GM13976 (cell line): ENCODE results near the gene RTL9.
A peak's percentile ranks its signal among the peaks of the same experiment; 100 is the strongest.

Experiments
- DNase-seq: peaks from one replicate; pipeline ENCODE4 v3.0.0; 2012; ENCODE audit warnings: low spot score
- CTCF ChIP-seq: IDR thresholded peaks from 2 replicates; pipeline ENCODE4 v1.5.1; 2012; ENCODE audit warnings: borderline replicate concordance, mild to moderate bottlenecking; ENCODE audit not compliant: insufficient read depth; ENCODE audit errors: extremely low read depth, missing control alignments, control extremely low read depth
- in situ Hi-C: fragments of 300-500 bp; cut with MboI; formaldehyde crosslinking; loops from one replicate; pipeline ENCODE4 v1.12.0; 2022; ENCODE audit warnings: low sequenced_read_pairs, mixed read lengths, inconsistent platforms; ENCODE audit not compliant: unreplicated experiment

The RTL9 gene

GRCh38 chrX:110317061-110317819, 41.4 kb upstream of the RTL9 start:
- TF ChIP-seq CTCF, result no peak
- in situ Hi-C loops, result no loop called here
- DNase-seq, result peak; percentile 41

GRCh38 chrX:110317820-110318663, 40.6 kb upstream of the RTL9 start, which contains the start of gene AMMECR1:
AMMECR1 (minus strand) TSS chrX:110318085; CDS start chrX:110318071, 14 bp downstream.
- no peak for TF ChIP-seq CTCF
- DNase-seq, result peak; percentile 80
- in situ Hi-C loops, result no loop called here

GRCh38 chrX:110318664-110318968, 40.0 kb upstream of the RTL9 start:
- in situ Hi-C loops, result no loop called here
- no peak for DNase-seq
- no peak for TF ChIP-seq CTCF

GRCh38 chrX:110320381-110320987, 38.2 kb upstream of the RTL9 start:
- TF ChIP-seq CTCF, result no peak
- no peak for DNase-seq
- in situ Hi-C loops, result no loop called here

- no peak for TF ChIP-seq CTCF
- DNase-seq, result no peak
- in situ Hi-C loops, result no loop called here
Observed at GRCh38 chrX:110321081-110321480, 37.6 kb upstream of the RTL9 start.

GRCh38 chrX:110321670-110322069, 37.0 kb upstream of the RTL9 start:
- TF ChIP-seq CTCF, result no peak
- DNase-seq, result no peak
- in situ Hi-C loops, result no loop called here
